ENCODE data around the gene NFIA.

- TF ChIP-seq CTCF (IDR thresholded peaks at IDR 0.05; ENCODE audit: low read length), result no peak
- TF ChIP-seq EZH2phosphoT487 (IDR thresholded peaks at IDR 0.05; ENCODE audit: low read length), result no peak
- no peak for TF ChIP-seq EZH2 (optimal IDR thresholded peaks at IDR 0.05; ENCODE audit: low read depth, low read length)
These were observed 10.9 kb upstream of the NFIA start for GRCh38 chr1:61071205-61072130.
